IPS-18a (cell line): ENCODE measurements around the gene FAAP100.

Experiments
- H3K27ac ChIP-seq: one replicate; pipeline ENCODE4 v1.5.1; 2013; ENCODE audit warnings: low read length
- H3K27me3 ChIP-seq: one replicate; pipeline ENCODE4 v1.6.1; 2013; ENCODE audit warnings: mild to moderate bottlenecking, low read length; ENCODE audit not compliant: control insufficient read depth, insufficient read depth
- H3K36me3 ChIP-seq: one replicate; pipeline ENCODE4 v1.6.1; 2013; ENCODE audit warnings: low read depth, low read length; ENCODE audit not compliant: control insufficient read depth
- H3K4me1 ChIP-seq: one replicate; pipeline ENCODE4 v1.6.1; 2013; ENCODE audit warnings: low read depth, low read length; ENCODE audit not compliant: control insufficient read depth
- H3K4me3 ChIP-seq: one replicate; pipeline ENCODE4 v1.5.1; 2013; ENCODE audit warnings: low read length
- H3K9ac ChIP-seq: one replicate; pipeline ENCODE4 v1.6.1; 2013; ENCODE audit warnings: mild to moderate bottlenecking, low read length, moderate library complexity
- H3K9me3 ChIP-seq: one replicate; pipeline ENCODE4 v1.6.1; 2013; ENCODE audit warnings: low read depth, low read length; ENCODE audit not compliant: control insufficient read depth

FAAP100 gene

DNA sequence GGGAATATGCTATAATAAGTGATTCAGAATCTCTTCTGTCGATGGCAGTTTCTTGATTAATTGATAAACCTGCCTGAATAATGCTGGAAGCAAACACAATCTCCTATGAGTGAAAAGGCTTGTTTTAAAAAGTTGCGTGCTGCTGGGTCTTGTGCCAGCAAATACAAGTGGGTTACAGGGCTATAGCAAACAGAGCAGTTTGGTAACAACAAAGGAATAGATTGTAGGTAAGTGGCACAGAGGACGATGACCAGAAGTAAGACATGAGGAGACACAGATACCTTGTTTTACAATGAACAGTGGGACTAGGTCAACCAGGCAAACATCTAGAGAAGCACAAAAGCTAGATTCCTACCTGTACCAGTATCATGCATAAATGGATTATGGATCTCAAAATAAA, 23.7 kb upstream of the FAAP100 start:
- Histone ChIP-seq H3K36me3 (peaks cover 30% of the 10 kb centered on the region), H3K9ac (no peak overlapping the region)

DNA sequence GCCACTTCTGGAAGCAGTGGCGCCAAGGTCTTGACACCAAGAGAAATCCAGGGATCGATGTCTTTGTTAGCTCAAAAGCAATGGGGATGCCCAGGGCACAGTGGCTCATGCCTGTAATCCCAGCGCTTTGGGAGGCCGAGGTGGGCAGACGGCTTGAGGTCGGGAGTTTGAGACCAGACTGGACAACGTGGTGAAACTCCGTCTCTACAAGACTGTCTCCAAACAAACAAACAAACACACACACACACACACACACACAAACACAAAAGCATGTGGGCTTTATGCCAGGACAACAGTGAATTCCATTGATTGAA, 22.4 kb upstream of the FAAP100 start:
- Histone ChIP-seq H3K36me3 (peaks cover 42% of the 10 kb centered on the region), H3K9me3 (no peaks in the 10 kb centered on the region), H3K27ac (no peak overlapping the region)

More for the DNA sequence above, 23.7 kb upstream of the FAAP100 start:
- H3K9me3 ChIP-seq = no peaks in the 10 kb centered on the region
- H3K27me3 ChIP-seq = no peaks in the 10 kb centered on the region
- H3K27ac ChIP-seq = no peak overlapping the region
- no peak overlapping the region for H3K4me3 ChIP-seq
- no peaks in the 10 kb centered on the region for H3K4me1 ChIP-seq

DNA sequence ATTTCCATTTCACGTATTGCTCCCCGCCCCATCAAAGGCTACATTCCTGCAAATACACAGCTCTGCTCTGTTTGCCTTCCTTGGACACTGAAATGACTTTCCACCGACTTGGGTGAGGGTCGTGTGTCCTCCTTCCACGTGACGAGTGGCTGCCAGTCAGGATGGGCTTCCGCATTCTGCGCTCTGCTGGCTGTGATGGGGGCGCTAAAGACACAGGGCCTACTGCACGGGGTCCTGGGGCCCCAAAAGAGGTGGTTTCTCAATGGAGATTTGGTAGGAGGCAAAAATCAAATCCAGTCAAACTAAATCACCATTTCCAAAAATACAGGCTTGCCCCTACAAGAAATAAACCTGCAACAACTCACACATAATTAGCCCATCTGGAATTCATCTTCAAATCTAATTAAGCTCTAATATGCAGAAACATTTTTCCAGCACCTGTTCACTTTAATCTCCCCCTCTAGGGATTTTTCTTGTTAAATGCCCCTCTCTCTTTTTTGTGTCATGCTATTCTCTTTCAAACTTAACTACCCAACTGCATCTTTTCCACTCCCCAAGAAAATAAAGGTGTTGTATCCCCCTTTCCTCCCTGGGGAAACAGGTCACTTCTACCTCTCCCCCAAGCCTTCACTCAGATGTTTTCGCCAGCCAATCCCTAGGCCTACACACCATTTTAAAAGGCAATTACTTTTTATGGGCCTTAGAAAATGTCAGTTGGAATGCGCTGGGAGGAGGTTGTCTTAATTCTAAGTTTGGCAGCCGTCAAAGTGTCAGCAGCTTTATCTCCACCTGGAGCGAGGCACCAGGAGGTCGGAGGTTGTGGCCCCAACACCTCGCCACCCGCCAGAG, 21.9 kb upstream of the FAAP100 start:
- no peaks in the 10 kb centered on the region for H3K9me3 ChIP-seq
- no peaks in the 10 kb centered on the region for H3K27me3 ChIP-seq
- H3K36me3 ChIP-seq = peaks cover 48% of the 10 kb centered on the region
- no peaks in the 10 kb centered on the region for H3K4me1 ChIP-seq
- H3K4me3 ChIP-seq = no peak overlapping the region
- H3K27ac ChIP-seq = no peak overlapping the region
- no peak overlapping the region for H3K9ac ChIP-seq

More for the DNA sequence above, 22.4 kb upstream of the FAAP100 start:
- H3K9ac ChIP-seq = no peak overlapping the region
- H3K4me1 ChIP-seq = no peaks in the 10 kb centered on the region
- H3K4me3 ChIP-seq = no peak overlapping the region
- no peaks in the 10 kb centered on the region for H3K27me3 ChIP-seq

DNA sequence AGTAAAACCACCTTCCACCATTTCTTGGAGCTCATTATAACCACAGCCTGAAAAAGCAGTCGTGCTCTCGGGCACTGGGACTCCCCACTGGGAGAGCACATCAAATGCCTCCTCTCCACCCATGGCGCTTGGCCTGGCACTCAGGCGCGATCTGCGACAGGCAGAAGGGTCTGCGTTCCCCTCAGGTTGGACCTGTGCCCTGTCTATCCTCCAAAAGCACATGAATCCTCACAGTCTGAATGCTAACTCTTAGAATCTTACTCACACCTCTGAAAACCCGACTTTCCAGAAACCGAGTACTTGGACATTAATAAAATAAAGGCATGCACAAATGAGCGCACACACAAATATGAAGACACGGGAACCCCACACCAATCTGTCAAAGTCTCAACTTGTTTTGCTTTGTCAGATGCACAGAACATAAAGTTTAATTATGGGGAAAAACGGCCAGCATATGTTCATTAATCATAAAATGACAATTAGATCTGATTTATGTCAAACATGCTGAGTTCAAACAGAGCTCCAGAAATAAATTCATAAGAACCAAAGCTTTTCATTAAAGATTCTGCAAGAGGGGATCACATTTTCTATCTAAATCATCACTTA, 20.5 kb upstream of the FAAP100 start:
- Histone ChIP-seq H3K9me3 (no peaks in the 10 kb centered on the region), H3K27me3 (no peaks in the 10 kb centered on the region), H3K9ac (no peak overlapping the region), H3K27ac (no peak overlapping the region), H3K4me1 (no peaks in the 10 kb centered on the region), H3K36me3 (peaks cover 53% of the 10 kb centered on the region), H3K4me3 (no peak overlapping the region)

DNA sequence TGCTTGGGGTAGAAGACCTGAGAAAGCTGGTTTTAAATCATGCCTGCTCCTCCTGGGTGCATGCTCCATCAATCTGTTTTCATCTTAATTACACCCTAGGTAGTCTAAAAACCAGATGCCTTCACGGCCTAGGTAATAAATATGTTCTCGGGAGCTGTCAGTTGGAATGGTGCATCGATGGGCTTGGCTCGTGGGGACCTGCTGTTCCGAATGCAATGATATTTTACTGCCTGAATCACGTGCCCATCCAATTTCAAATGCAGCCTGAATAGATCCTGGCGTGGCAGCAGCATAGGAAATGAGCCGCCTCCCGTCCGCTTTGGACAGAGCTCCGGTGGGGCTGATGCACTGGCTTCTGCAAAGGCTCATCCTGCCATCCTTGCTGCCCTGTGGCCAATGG, 18.8 kb upstream of the FAAP100 start:
- no peak overlapping the region for H3K27ac ChIP-seq
- no peaks in the 10 kb centered on the region for H3K4me1 ChIP-seq
- H3K9me3 ChIP-seq = no peaks in the 10 kb centered on the region
- no peak overlapping the region for H3K4me3 ChIP-seq
- H3K9ac ChIP-seq = no peak overlapping the region
- H3K36me3 ChIP-seq = peaks cover 64% of the 10 kb centered on the region
- no peaks in the 10 kb centered on the region for H3K27me3 ChIP-seq

DNA sequence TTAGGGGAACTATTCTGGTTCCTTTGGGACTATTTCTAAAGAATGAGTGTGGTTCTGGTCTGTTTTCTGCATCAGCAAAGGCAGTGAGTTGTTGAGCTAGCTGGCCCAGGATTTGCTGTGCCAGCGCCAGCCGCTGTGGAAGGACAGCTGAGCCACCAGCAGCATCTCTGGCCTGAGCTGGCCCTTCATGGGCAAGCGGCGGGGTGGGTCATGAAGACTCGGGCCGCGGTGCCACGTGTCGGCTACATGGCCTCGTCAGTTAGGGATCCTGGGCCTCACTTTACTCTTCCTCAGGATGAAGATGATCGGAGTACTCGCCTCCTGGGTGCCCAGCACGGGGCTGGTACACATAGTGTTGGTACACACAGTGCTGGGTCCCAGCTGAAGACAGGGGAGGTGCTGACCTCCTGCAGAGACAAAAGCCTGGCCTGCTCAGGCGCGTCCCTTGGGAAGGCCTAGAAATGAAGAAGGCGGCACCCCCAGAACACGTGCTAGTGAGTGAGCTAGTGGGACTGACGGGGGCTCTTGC, 17.9 kb upstream of the FAAP100 start:
- no peak overlapping the region for H3K27ac ChIP-seq
- no peaks in the 10 kb centered on the region for H3K9me3 ChIP-seq
- peaks cover 68% of the 10 kb centered on the region for H3K36me3 ChIP-seq
- H3K9ac ChIP-seq = no peak overlapping the region
- H3K4me3 ChIP-seq = no peak overlapping the region
- H3K27me3 ChIP-seq = no peaks in the 10 kb centered on the region
- no peaks in the 10 kb centered on the region for H3K4me1 ChIP-seq

DNA sequence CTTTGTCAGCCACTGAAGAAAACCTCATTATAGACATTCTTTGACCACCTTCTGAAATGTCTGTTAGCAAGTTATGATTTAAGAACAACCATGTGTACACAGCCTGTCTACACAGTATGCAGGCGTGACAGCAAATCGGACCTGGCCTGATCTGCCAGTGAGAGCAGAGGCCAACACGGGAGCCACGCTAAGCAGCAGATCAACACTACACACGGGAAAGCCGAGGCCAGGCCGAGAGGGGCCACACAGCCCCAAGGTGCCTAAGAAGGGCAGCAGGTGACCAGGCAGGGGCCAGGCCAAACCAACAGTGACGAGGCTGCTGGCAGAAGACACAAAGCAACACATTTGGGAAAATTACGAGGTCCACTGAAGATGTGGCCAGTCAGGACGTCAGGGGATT, 16.3 kb upstream of the FAAP100 start:
- Histone ChIP-seq H3K9ac (no peak overlapping the region), H3K36me3 (peaks cover 73% of the 10 kb centered on the region), H3K4me1 (no peaks in the 10 kb centered on the region), H3K27ac (no peak overlapping the region), H3K27me3 (no peaks in the 10 kb centered on the region), H3K9me3 (no peaks in the 10 kb centered on the region), H3K4me3 (no peak overlapping the region)

DNA sequence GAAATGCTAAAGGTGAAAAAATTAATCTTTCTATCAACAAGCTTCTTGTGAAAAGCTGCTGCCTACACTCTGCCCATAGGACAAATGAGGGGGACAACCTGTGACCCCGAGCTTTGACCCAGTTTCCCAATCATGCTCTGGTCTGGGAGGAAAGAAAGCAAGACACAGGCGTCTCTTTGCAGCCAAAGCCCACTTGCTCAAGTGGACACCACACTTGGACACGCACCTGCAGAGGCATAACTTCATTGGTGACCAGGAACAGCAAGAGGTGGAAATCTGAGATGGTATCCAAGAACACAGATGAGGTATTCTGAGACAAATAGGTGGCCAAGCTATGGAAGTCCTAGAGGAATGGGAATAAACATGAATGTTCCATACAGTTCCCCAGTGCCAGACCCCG, 15.0 kb upstream of the FAAP100 start:
- H3K27ac ChIP-seq = no peak overlapping the region
- no peak overlapping the region for H3K4me3 ChIP-seq

DNA sequence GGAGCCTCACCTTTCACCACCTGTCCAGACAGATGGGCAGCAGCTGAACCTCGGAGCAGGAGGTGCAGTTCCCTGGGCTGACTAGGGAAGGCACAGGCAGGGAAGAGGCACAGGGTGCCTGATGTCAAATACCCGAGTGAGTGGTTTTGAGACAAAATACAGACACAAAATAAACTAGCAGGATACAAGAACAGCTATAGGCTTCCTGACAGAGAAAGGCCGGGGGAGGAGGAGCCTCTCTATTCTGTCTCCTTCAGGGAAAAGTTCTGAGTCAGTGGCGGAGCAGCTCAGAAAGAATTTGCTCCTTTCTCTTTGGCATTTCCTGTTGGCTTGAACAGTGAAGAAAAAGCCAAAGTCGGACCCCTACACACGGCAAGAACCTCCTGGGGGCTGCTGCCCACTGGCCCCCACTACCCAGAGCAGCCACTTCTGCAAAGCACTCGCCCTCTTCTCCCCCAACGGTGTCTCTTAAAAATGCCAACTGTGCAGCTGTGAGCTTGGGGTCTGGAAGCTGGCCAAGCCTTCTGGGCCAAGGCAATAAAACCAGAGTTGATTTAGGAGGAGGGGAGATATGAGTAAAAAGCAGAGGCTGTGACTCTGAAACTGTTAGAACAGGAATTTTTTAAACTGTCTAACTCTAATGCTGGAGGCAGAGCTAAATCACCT, 14.4 kb upstream of the FAAP100 start:
- Histone ChIP-seq H3K4me1 (no peaks in the 10 kb centered on the region), H3K36me3 (peaks cover 83% of the 10 kb centered on the region), H3K27ac (no peak overlapping the region), H3K27me3 (no peaks in the 10 kb centered on the region), H3K9me3 (no peaks in the 10 kb centered on the region), H3K9ac (no peak overlapping the region), H3K4me3 (no peak overlapping the region)

More for the DNA sequence above, 15.0 kb upstream of the FAAP100 start:
- Histone ChIP-seq H3K27me3 (no peaks in the 10 kb centered on the region), H3K4me1 (no peaks in the 10 kb centered on the region), H3K9me3 (no peaks in the 10 kb centered on the region), H3K36me3 (peaks cover 82% of the 10 kb centered on the region), H3K9ac (no peak overlapping the region)

DNA sequence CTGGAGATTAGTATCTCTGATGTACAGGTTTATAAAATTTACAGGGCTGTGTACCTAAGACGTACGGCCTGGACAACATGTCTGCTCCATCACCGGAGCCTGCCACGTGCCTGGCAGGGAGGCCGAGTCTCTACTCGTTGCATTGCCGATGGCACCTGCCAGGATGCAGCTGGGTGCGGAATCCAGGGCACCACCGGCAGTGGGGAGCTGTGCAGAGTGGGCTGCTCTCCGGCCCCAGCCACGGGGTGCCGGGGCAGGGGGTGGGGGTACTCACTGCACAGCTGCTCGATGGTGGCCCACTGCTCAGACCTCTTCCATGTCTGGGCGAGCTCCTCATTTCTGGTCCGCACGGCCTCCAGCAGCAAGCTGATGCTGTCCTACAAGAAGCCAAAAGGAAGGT, 13.1 kb upstream of the FAAP100 start:
- no peak overlapping the region for H3K4me3 ChIP-seq
- H3K9me3 ChIP-seq = no peaks in the 10 kb centered on the region
- no peaks in the 10 kb centered on the region for H3K4me1 ChIP-seq
- H3K9ac ChIP-seq = no peak overlapping the region
- H3K27me3 ChIP-seq = no peaks in the 10 kb centered on the region
- H3K36me3 ChIP-seq = peaks cover 82% of the 10 kb centered on the region
- H3K27ac ChIP-seq = no peak overlapping the region

DNA sequence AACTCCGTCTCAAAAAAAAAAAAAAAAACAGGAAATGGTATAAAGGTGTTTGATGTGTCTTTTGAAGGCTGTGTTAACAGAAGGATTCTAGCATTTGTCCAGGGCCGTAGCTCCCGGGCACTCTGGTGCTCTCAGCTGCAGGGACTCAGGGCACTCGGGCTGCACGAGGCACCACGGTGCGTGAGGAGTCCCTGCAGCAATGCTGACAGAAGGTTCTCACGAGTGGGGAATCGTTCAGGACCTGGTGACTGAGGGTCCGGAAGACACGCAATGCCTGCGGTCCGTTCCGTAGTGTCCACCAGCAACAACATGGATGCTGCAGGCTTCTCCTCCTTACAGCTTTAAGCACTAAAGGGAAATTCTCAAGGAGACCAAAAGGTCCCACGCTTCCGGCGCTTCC, 12.6 kb upstream of the FAAP100 start:
- H3K4me3 ChIP-seq = no peak overlapping the region
- no peaks in the 10 kb centered on the region for H3K27me3 ChIP-seq
- H3K27ac ChIP-seq = no peak overlapping the region
- no peak overlapping the region for H3K9ac ChIP-seq
- no peaks in the 10 kb centered on the region for H3K9me3 ChIP-seq
- H3K36me3 ChIP-seq = peaks cover 77% of the 10 kb centered on the region
- H3K4me1 ChIP-seq = no peaks in the 10 kb centered on the region
